H1 (cell line): ENCODE data around the gene FAM53B. TPM values are rescaled to one million over a fixed set of nuclear protein-coding genes. Genes with fewer than 3 reads are reported as not detected.

Source experiments
- FOSL1 ChIP-seq: IDR thresholded peaks from 2 replicates; pipeline ENCODE4 v1.6.1; 2011; ENCODE audit warnings: mild to moderate bottlenecking, low read depth, low read length, moderate library complexity; ENCODE audit not compliant: insufficient read depth
- RXRA ChIP-seq: IDR thresholded peaks from 2 replicates; pipeline ENCODE4 v1.6.1; 2011; ENCODE audit warnings: low read depth, mild to moderate bottlenecking, low read length, moderate library complexity; ENCODE audit not compliant: insufficient read depth
- SRF ChIP-seq: IDR thresholded peaks from 2 replicates; pipeline ENCODE4 v1.6.1; 2011; ENCODE audit warnings: mild to moderate bottlenecking, low read depth, low read length, moderate library complexity
- polyA plus RNA-seq, 7 experiments: library from polyadenylated mRNA; depleted of rRNA in 3 of 7; stranded (reverse) in 5 of 7; unstranded in 2 of 7; fragments of >200 nt in 5 of 7; fragments of 200-250 nt in 2 of 7; gene quantifications; 1 replicate in 5 of 7; 2 replicates in 1 of 7; 4 replicates in 1 of 7; pipeline versions ENCODE4 v1.2.1 to v1.2.3, GENCODE V29; 2011 to 2013; ENCODE audit warnings: missing spikeins in 2 of 7, mixed read lengths in 2 of 7
- total RNA-seq: library from RNA; stranded (reverse); fragmentation: NEBNext Ultra II Directional; extraction: Animal tissue kit (Norgen Biotek cat#: 25700); gene quantifications from 2 replicates; pipeline ENCODE4 v1.2.1, GENCODE V29; 2021
- TF ChIP-seq, protein P1 (sequence below): IDR thresholded peaks from 2 replicates; pipeline ENCODE4 v1.6.1; 2012; ENCODE audit warnings: low read length, inconsistent platforms

Gene FAM53B
- total and polyA plus RNA-seq, 2 of the 8 experiments (the other 6 are each of a cell fraction or from before 2014, with no cell fraction given): 5.3 to 14.4 TPM

DNA sequence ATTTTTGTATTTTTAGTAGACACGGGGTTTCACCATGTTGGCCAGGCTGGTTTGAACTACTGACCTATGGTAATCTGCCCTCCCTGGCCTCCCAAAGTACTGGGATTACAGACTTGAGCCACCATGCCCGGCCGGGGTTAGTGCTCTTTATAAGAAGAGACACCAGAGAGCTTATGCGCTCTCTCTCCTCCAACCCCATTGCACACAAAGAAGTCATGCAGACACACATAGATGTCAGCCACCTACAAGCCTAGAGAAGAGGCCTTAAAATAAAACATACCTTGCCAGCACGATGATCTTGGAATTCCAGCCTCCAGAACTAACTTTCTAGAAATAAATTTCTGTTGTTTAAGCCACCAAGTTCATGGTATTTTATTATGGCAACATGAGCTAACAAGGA, 10.0 kb upstream of the FAM53B start (continued):
- no peak for TF ChIP-seq RXRA
- no peak for TF ChIP-seq FOSL1
- TF ChIP-seq, protein P1, sequence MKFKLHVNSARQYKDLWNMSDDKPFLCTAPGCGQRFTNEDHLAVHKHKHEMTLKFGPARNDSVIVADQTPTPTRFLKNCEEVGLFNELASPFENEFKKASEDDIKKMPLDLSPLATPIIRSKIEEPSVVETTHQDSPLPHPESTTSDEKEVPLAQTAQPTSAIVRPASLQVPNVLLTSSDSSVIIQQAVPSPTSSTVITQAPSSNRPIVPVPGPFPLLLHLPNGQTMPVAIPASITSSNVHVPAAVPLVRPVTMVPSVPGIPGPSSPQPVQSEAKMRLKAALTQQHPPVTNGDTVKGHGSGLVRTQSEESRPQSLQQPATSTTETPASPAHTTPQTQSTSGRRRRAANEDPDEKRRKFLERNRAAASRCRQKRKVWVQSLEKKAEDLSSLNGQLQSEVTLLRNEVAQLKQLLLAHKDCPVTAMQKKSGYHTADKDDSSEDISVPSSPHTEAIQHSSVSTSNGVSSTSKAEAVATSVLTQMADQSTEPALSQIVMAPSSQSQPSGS: no peak
- TF ChIP-seq SRF: no peak
